Coronary artery (tissue), 2 donors: Measurements from ENCODE around the gene PSMD11.

Source experiments
- DNase-seq: peaks from one replicate; pipeline ENCODE4 v3.0.0-alpha.2; 2017; ENCODE audit warnings: low spot score
- H3K27ac ChIP-seq, 2 donors: fragments of 200-600 bp; sonication (generic); one replicate each; pipeline ENCODE4 v1.5.1; 2016 to 2019
- H3K4me3 ChIP-seq: fragments of 200-600 bp; sonication (generic); 2 replicates; pipeline ENCODE4 v1.5.1; 2016; ENCODE audit warnings: mild to moderate bottlenecking, moderate library complexity
- TF ChIP-seq, protein P1 (sequence below): fragments of 200-600 bp; sonication (generic); IDR thresholded peaks from one replicate; pipeline ENCODE4 v1.5.1; 2019; ENCODE audit warnings: antibody characterized with exemption

PSMD11 gene

DNA sequence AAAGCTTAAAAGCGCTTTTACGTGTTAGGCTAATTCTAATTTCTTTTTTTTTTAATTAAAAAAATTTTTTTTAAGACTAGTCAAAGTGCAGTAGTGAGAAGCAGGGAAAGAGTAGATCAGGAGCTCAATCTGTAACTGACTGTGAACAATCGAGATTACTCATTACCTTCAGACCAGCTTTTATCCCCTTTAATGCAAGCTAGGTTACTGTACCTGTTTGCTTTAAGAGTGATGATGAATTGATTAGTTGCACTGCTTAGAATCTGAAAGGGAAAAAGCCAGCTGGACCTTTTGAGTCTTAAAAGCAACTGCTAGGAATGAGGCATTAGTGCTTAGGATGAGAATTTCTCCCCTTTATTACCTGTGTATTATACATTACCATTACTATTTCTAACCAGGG, 19.0 kb downstream of the PSMD11 start:
- TF ChIP-seq, protein P1, sequence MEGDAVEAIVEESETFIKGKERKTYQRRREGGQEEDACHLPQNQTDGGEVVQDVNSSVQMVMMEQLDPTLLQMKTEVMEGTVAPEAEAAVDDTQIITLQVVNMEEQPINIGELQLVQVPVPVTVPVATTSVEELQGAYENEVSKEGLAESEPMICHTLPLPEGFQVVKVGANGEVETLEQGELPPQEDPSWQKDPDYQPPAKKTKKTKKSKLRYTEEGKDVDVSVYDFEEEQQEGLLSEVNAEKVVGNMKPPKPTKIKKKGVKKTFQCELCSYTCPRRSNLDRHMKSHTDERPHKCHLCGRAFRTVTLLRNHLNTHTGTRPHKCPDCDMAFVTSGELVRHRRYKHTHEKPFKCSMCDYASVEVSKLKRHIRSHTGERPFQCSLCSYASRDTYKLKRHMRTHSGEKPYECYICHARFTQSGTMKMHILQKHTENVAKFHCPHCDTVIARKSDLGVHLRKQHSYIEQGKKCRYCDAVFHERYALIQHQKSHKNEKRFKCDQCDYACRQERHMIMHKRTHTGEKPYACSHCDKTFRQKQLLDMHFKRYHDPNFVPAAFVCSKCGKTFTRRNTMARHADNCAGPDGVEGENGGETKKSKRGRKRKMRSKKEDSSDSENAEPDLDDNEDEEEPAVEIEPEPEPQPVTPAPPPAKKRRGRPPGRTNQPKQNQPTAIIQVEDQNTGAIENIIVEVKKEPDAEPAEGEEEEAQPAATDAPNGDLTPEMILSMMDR = no peak
- no peak for DNase-seq
- no peak overlapping the region for H3K27ac ChIP-seq
- H3K4me3 ChIP-seq = no peak overlapping the region

DNA sequence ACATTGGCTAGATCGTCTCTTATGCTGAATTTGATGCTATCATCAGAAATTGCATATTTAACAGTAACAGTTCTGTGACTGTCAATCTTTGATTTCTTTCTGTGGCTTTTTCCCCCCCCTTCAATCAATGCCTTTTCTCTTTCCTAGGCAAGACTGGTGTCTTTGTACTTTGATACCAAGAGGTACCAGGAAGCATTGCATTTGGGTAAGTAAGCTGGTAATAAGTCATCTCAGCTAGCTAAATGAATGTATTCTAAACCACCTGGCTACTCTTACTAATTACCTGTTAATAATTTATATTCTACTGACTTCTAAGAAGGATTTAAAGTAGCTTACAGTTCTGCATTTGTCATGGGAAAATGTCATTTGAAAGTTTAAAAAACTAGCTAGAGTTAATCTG, 20.1 kb downstream of the PSMD11 start:
- H3K27ac ChIP-seq = no peak overlapping the region
- H3K4me3 ChIP-seq = no peak overlapping the region
- DNase-seq = no peak
- TF ChIP-seq, protein P1 = no peak

DNA sequence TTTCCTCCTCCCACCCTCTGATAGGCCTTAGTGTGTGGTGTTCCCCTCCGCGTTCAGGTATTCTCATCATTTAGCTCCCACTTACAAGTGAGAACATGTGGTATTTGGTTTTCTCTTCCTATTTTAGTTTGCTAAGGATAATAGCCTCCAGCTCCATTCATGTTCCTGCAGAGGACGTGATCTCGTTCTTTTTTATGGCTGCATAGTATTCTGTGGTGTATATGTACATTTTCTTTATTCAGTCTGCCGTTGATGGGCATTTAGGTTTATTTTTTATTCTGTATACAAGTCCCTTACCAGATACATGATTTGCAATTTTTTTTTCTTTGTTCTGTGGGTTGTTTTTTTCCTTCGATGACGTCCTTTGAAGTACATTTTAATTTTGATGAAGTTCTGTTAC, 23.6 kb downstream of the PSMD11 start:
- no peak overlapping the region for H3K27ac ChIP-seq
- DNase-seq = no peak
- TF ChIP-seq, protein P1 = no peak
- H3K4me3 ChIP-seq = no peak overlapping the region

DNA sequence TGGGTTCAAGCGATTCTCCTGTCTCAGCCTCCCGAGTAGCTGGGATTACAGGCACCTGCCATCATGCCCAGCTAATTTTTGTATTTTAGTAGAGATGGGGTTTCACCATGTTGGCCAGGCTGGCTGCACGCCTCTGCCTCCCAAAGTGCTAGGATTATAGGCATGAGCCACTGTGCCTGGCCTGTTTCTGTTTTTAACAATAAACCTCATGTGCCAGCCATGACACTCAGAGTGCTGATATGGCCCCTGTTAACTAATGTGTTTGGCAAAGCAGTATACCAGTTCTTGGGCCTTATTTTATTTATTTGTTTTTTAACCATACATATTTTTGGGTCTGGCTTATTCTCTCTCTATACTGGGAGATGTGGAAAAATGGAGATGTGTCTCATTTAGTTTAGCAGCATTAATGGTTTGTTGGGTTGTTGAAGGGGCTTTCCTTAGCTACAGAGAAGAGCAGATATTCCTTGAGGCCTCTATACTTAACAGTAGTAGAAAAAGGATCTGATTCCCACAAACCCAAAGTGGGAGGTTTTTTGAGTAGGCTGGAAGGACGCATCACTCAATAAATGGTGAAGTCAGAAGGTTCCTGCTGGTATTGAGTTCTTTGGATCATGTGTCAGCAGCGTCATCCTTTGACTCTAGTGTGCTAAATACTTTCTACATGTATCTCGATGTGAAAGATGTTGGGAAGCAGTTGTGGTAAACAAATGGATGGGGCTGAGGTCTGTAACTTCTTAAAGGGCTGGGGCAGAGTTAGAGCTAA, 26.3 kb downstream of the PSMD11 start:
- TF ChIP-seq, protein P1 = no peak
- DNase-seq = no peak
- Histone ChIP-seq H3K27ac (no peak overlapping the region), H3K4me3 (no peak overlapping the region)

DNA sequence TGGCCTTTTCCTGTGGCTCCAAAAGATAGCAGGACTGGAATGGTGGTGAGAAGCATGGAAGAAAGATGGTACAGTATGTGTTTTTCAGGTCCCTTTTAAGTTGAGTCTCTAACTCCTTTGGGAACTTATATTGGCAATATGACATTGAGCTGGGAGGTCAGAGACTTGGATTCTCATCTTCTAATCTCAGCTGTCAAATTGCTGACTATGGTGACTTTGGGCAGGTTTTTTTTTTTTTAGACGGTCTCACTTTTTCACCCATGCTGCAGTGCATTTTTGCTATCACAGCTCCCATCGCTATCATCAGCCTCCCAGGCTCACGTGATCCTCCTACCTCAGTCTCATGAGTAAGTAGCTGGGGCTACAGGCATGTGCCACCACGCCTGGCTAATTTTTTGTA, 27.3 kb downstream of the PSMD11 start:
- no peak for DNase-seq
- TF ChIP-seq, protein P1 = no peak
- H3K27ac ChIP-seq = no peak overlapping the region
- no peak overlapping the region for H3K4me3 ChIP-seq

DNA sequence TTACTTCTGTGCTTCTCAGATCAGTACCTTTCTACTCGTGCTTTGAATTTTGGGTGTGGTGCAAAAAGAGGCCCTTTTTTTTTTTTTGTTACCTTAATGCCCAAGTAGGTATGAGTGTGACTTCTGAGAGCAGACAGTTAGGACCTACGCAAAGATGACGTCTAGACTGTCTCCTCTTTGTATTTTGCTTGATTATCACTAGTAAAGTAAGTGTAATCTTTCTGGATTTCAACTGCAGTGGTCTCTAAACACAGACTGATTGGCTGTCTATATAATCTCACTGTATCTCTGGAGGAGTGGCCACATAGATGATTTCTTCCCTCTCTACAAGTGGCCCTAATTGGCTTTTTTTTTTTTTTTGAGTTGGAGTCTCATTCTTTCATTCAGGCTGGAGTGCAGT, 30.9 kb downstream of the PSMD11 start:
- no peak for DNase-seq
- no peak overlapping the region for H3K4me3 ChIP-seq
- H3K27ac ChIP-seq = no peak overlapping the region
- TF ChIP-seq, protein P1 = no peak

DNA sequence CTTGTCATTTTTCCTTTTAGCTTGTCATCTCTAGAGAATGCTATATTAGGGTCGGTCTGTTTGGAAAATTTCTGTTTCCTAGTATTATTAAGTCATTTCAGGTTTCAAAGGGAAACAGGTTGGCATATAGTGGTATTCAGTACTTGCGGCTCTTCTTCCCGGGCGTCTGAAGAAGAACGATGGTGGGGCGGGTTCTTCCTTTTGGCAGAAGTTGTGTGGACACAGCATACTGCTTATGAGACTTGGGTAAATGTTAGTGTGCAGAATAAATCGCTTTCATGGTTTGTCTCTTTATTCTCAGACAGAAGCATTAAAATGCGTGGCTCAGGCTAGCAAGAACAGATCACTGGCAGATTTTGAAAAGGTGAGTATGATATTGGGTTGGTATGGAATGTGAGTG, 32.9 kb downstream of the PSMD11 start:
- no peak for DNase-seq

More for the DNA sequence above, 32.9 kb downstream of the PSMD11 start:
- Histone ChIP-seq H3K27ac (no peak overlapping the region), H3K4me3 (no peak overlapping the region)
- TF ChIP-seq, protein P1 = no peak
